Esophagus muscularis mucosa (tissue), 3 donors: ENCODE results near the gene RAG2.

Source experiments
- POLR2A ChIP-seq: fragments of 450-650 bp; IDR thresholded peaks from one replicate; pipeline ENCODE4 v1.6.1; 2017; ENCODE audit warnings: antibody characterized with exemption, moderate library complexity, mild to moderate bottlenecking, low read depth
- TF ChIP-seq, protein P1 (sequence below), 3 experiments: fragments of 200-600 bp in 2 of 3; fragments of 450-650 bp in 1 of 3; sonication (generic) in 2 of 3; IDR thresholded peaks; one replicate each; pipeline ENCODE4 v1.5.1; 2017 to 2019; ENCODE audit warnings: antibody characterized with exemption in 3 of 3, mild to moderate bottlenecking in 2 of 3, moderate library complexity in 1 of 3

DNA sequence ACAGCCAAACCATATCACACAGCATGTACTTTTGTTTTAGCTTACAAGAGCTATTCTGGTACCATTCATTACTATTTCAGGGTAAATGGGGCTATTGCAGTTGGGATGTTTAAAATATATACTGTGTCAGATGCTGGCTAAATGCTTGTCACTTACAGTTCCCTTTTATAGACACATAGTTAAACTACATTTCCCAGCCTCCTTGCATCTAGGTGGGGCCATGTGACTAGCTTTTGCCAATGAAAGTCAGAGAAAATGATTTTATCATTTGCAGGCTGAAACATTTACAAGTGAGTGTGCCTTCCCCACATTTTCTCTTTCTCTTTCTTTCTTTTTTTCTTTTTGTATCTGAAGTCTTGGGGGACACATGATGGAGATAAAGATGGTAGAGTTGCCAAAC lies 11.5 kb downstream of the RAG2 start:
- no peak for TF ChIP-seq POLR2A
- TF ChIP-seq, protein P1, sequence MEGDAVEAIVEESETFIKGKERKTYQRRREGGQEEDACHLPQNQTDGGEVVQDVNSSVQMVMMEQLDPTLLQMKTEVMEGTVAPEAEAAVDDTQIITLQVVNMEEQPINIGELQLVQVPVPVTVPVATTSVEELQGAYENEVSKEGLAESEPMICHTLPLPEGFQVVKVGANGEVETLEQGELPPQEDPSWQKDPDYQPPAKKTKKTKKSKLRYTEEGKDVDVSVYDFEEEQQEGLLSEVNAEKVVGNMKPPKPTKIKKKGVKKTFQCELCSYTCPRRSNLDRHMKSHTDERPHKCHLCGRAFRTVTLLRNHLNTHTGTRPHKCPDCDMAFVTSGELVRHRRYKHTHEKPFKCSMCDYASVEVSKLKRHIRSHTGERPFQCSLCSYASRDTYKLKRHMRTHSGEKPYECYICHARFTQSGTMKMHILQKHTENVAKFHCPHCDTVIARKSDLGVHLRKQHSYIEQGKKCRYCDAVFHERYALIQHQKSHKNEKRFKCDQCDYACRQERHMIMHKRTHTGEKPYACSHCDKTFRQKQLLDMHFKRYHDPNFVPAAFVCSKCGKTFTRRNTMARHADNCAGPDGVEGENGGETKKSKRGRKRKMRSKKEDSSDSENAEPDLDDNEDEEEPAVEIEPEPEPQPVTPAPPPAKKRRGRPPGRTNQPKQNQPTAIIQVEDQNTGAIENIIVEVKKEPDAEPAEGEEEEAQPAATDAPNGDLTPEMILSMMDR (IDR thresholded peaks at IDR 0.05) = no peak
